Subcutaneous abdominal adipose tissue (tissue), 5 donors: ENCODE results near the gene DNASE1L2.
"Not testable (repeated sequence)": the region's sequence is repeated elsewhere in the genome, so short reads cannot be mapped to it uniquely, and the experiment has no call there.

Source experiments
- H3K27ac ChIP-seq: one replicate; pipeline ENCODE4 v1.7.0; 2013; ENCODE audit warnings: low read depth, mild to moderate bottlenecking, inconsistent platforms, low read length, moderate library complexity
- H3K27me3 ChIP-seq, 5 donors: one replicate each; pipeline ENCODE4 v1.7.0; 2013; ENCODE audit warnings: low read length in 5 of 5, inconsistent platforms in 1 of 5; ENCODE audit not compliant: control insufficient read depth in 5 of 5, insufficient read depth in 4 of 5
- H3K36me3 ChIP-seq, 5 donors: one replicate each; pipeline ENCODE4 v1.7.0; 2013; ENCODE audit warnings: low read length in 5 of 5; ENCODE audit not compliant: control insufficient read depth in 5 of 5, insufficient read depth in 5 of 5
- H3K4me1 ChIP-seq, 5 donors: one replicate each; pipeline ENCODE4 v1.7.0; 2013; ENCODE audit warnings: low read length in 5 of 5, mild to moderate bottlenecking in 3 of 5, moderate library complexity in 1 of 5; ENCODE audit not compliant: control insufficient read depth in 5 of 5, insufficient read depth in 5 of 5
- H3K4me3 ChIP-seq, 5 donors: one replicate each; pipeline ENCODE4 v1.7.0; 2013; ENCODE audit warnings: low read length in 5 of 5, low read depth in 1 of 5
- H3K9ac ChIP-seq, 5 donors: one replicate each; pipeline ENCODE4 v1.7.0; 2013; ENCODE audit warnings: low read length in 5 of 5, mild to moderate bottlenecking in 4 of 5, moderate library complexity in 3 of 5
- H3K9me3 ChIP-seq, 5 donors: one replicate each; pipeline ENCODE4 v1.7.0; 2013; ENCODE audit warnings: low read length in 5 of 5; ENCODE audit not compliant: control insufficient read depth in 5 of 5
- donor health status: healthy.
- donor health status: healthy.
- donor health status: healthy.
- donor health status: healthy.
- donor health status: healthy.

The DNASE1L2 gene

DNA sequence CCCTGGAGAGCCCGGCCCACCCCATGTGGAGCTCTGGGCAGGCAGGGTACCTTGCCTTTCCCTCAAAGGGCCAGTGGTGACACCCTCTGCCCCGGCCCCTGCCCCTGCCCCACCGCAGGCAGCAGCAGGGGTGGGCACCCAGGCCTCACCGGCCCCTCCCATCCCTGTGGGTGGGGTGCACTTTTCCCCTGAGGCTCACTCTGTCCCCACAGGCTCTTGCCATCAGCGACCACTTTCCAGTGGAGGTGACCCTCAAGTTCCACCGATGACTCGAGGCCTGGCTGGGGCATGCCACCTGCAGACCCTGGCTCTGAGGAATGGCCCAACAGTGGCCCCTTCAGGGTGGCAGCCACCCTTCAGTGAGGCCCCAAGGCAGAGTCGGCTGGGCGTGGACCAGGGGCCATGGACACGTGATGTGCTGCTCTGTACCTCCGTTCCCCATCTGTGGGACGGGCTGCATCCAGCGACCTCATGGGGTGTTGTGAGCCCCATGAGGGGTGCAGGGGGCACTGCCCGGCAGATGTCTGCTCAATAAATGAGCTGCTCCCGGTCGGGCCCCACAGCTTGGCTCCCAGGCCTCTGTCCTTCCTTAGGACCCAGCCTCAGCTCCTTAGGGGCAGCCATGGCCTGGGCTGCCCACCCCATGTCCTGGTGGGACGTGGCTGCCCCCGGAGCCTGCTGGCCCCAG, 2.0 kb downstream of the DNASE1L2 start:
- Histone ChIP-seq H3K9me3 (no peaks in the 10 kb centered on the region), H3K27ac (no peak overlapping the region), H3K36me3 (peaks cover 0 to 48% (median 42%) of the 10 kb centered on the region in 5 donors), H3K4me3 (no peak overlapping the region), H3K27me3 (peaks cover 0 to 18% (median 8%) of the 10 kb centered on the region in 5 donors), H3K9ac (no peak overlapping the region), H3K4me1 (peaks cover 0 to 23% (median 17%) of the 10 kb centered on the region in 5 donors)

DNA sequence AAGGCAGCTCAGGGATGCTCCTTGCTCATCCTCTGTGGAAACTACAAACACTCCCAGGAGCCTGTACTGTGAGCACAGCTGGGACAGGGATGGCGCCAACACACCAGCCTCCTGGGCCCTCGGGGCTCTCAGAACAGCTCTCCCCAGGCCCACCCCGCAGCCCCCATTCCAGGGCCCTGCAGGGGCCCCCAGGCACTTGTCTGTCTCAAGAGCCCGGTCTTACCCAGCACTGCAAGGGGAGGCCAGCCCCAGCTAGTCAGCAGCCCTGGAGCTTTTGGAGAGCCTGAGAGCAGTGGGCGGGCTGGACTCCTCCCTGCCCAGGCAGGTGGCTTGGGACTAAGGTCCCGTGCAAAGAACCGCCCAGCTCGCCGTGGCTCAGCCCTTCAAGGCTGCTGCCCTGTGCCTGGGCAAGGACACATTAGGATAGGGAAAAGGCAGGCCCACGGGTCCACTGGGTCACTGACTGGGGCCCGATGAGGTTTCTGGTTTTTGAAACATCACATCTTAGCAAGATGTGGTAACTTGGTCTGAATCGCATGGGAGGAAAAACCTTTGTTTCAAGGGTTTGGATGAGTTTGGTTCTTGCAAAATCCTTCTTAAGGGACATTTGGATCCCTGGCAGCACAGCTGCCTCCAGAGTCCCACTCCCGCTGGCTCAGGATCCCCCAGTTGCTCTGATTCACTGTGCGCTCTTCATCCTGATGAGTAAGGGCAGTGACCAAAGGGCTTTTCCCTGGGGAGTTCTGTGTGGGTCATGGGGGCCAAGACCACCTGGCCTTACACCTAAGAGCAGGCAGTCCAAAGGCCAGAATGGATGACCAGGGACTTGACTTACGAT, 2.8 kb downstream of the DNASE1L2 start:
- H3K9me3 ChIP-seq: no peaks in the 10 kb centered on the region

DNA sequence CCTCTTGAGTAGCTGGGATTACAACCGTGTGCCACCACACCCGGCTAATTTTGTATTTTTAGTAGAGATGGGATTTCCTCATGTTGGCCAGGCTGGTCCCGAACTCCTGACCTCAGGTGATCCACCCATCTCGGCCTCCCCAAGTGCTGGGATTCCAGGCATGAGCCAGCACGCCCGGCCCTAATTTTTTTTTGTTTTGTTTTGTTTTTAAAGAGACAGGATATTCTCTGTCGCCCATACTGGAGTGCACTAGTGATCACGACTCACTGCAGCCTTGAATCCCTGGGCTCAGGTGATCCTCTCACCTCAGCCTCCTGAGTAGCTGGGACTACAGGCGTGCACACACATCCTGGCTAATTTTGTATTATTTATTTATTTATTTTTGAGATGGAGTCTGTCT, 4.1 kb downstream of the DNASE1L2 start:
- Histone ChIP-seq H3K36me3 (peaks cover 0 to 48% (median 43%) of the 10 kb centered on the region in 5 donors), H3K27me3 (peaks cover 0 to 15% (median 8%) of the 10 kb centered on the region in 5 donors), H3K4me1 (peaks cover 0 to 23% (median 17%) of the 10 kb centered on the region in 5 donors)
- H3K4me3 ChIP-seq, H3K9me3 ChIP-seq, H3K9ac ChIP-seq, H3K27ac ChIP-seq: not testable (repeated sequence)

More for the DNA sequence above, 2.8 kb downstream of the DNASE1L2 start:
- Histone ChIP-seq H3K9ac (no peak overlapping the region), H3K4me3 (no peak overlapping the region), H3K27me3 (peaks cover 0 to 18% (median 8%) of the 10 kb centered on the region in 5 donors), H3K4me1 (peaks cover 0 to 23% (median 17%) of the 10 kb centered on the region in 5 donors), H3K27ac (no peak overlapping the region), H3K36me3 (peaks cover 0 to 48% (median 42%) of the 10 kb centered on the region in 5 donors)

DNA sequence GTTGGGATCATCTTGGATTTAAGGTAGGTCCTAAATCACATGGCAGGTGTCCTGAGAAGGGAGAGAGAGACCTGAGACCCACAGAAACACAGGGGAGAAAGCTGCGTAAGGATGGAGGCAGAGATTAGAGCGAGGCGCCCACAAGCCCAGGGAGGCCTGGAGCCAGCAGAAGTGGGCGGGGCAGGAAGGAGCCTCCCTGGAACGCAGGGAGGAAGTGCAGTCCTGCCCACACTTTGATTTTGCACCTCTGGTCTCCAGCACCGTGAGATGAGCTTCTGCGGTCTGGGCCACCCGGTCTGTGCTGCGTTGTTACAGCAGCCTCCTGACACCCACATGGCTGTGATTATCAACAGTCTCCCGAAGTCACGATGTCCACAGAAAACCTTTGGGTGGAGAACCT, 6.4 kb downstream of the DNASE1L2 start:
- H3K9ac ChIP-seq: no peak overlapping the region
- H3K27me3 ChIP-seq: no peaks in the 10 kb centered on the region
- H3K4me3 ChIP-seq: no peak overlapping the region
- no peak overlapping the region for H3K27ac ChIP-seq
- H3K9me3 ChIP-seq: no peaks in the 10 kb centered on the region
- peaks cover 0 to 6% (median 2%) of the 10 kb centered on the region in 5 donors for H3K4me1 ChIP-seq
- peaks cover 0 to 57% (median 50%) of the 10 kb centered on the region in 5 donors for H3K36me3 ChIP-seq

DNA sequence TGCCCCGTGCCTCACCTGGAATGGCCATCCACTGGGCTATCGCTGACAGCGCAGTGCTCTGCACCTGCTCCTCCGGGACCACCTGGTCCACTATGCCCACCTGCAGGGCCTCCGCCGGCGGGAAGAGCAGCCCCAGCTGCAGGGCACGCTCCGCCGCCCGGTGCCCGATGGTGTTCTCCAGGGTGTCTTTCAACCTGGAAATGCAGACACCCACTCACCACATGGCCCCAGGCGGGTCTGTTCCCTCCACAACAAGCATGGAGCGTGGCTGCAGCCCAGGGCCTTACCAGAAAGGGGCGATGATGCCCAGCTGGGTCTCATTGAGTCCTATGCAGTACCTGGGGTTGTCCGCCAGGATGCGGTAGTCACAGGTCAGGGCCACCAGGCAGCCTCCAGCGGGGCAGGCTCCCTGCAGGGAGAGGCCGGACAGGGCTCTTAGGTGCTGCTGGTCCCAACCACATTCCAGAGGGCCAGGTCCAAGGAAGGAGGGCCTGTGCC, 6.8 kb downstream of the DNASE1L2 start:
- no peak overlapping the region for H3K9ac ChIP-seq
- H3K27ac ChIP-seq: no peak overlapping the region
- H3K27me3 ChIP-seq: no peaks in the 10 kb centered on the region
- H3K4me3 ChIP-seq: no peak overlapping the region
- peaks cover 0 to 57% (median 50%) of the 10 kb centered on the region in 5 donors for H3K36me3 ChIP-seq
- H3K4me1 ChIP-seq: peaks cover 0 to 3% (median 0%) of the 10 kb centered on the region in 5 donors
- H3K9me3 ChIP-seq: no peaks in the 10 kb centered on the region

DNA sequence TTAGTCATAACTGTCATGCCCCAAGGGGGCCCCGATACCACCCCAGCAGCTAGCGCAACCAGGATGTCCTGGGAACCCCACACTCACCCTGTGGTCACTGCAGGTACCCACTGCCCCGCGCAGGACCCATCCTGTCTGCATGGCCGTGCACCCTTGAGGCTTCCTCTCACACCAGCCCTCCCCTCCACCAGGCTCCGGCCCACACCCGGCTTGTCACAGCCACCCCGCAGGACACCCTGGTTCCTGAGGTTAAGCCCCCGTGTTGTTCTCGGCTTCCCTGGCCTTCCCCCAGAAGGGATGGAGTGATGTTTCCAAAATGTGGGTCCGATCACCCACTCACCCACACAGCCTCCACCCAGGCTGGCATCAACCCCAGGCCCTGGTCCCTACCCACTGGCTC, 7.5 kb downstream of the DNASE1L2 start:
- no peak overlapping the region for H3K9ac ChIP-seq
- H3K4me1 ChIP-seq: peaks cover 0 to 4% (median 2%) of the 10 kb centered on the region in 5 donors
- peaks cover 0 to 60% (median 50%) of the 10 kb centered on the region in 5 donors for H3K36me3 ChIP-seq
- no peak overlapping the region for H3K4me3 ChIP-seq
- no peaks in the 10 kb centered on the region for H3K9me3 ChIP-seq
- no peak overlapping the region for H3K27ac ChIP-seq
- no peaks in the 10 kb centered on the region for H3K27me3 ChIP-seq

DNA sequence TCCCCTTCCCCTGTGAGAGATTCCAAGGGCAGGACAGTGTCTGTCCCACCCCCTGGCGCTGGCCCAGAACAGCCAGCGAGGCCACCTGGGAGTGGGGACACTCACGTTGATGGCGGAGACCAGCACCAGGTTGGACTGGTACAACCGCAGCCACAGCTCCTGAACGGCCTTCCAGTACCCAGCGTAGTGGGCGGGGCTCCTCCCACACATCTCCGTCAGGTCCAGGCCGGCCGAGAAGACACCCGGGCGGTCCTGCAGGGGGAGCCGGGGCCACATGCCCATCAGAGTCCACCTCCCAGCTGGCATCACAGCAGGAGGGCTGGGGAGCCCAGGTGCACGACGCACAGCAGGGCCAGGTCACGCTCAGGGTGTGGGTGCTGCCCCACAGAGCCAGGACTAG, 8.1 kb downstream of the DNASE1L2 start:
- Histone ChIP-seq H3K4me3 (no peak overlapping the region), H3K27ac (no peak overlapping the region), H3K9me3 (no peaks in the 10 kb centered on the region), H3K9ac (no peak overlapping the region), H3K4me1 (peaks cover 0 to 4% (median 0%) of the 10 kb centered on the region in 5 donors), H3K36me3 (peaks cover 0 to 59% (median 50%) of the 10 kb centered on the region in 5 donors), H3K27me3 (no peaks in the 10 kb centered on the region)

DNA sequence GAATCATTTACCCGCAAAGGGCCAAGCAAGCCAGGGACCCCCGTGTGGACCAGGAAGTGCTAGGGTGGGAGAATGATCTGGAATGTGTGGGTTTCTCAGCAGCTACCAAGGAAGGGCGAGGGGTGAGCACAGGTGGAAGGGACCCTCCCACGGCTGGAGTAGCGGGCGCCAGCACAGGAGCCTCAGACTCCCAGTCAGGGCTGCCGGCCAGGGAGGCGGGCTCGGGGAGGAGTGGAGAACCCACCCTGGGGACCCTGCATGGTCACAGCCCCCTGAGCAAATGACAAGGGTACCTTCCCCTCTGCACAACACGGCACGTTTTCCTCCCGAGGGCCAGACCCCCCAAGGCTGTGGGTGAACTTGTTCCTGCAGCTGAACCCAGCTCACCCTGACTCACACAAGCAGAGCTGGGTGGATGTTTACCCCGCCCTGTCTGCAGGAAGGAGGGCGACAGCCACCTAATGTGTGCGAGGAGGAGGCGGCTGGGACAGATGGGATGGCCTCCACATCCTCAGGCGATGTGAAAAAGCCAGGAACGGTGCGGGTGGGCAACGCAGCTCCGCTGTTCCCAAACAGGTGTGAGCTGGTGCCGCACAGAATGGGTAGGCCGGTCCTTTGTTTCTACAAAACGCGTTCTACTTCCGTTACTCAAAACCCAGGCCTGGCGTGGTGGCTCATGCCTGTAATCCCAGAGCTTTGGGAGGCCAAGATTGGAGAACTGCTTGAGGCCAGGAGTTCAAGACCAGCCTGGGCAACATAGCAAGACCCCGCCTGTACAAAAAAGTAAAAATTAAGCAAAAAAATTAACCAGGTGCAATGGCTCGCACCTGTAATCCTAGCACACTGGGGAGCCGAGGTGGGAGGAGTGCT, 8.9 kb downstream of the DNASE1L2 start:
- Histone ChIP-seq H3K4me3 (no peak overlapping the region), H3K36me3 (peaks cover 0 to 52% (median 44%) of the 10 kb centered on the region in 5 donors)

DNA sequence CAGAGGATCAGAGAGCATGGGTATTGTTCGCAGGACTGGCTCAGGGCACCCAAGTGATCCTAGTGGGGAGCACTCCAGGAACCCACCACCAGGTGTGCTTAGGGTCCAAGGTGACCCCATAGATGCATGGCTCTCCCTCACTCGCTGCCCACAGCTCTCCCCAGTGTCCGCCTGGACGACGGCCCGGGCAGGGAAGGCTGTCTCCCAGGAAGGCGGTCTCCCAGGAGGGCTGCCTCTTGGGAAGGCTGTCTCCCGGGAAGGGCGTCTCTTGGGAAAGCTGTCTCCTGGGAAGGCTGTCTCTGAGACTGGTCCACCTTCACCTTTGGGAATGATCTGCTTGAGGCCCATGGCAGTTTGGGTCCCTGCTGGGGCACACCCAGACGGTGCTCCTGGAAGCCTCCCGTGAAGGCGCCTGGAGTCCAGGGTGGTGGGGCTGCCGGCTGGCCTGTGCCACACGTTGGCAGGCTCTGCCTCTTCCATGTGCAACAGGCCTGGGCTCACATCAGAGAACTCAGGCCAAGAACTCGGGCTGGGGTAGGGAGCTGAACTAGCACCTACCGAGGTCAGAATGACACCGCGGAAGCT, 10.1 kb downstream of the DNASE1L2 start:
- Histone ChIP-seq H3K9me3 (no peaks in the 10 kb centered on the region), H3K9ac (no peak overlapping the region), H3K36me3 (peaks cover 0 to 52% (median 44%) of the 10 kb centered on the region in 5 donors), H3K27me3 (no peaks in the 10 kb centered on the region), H3K4me1 (peaks cover 0 to 16% (median 12%) of the 10 kb centered on the region in 5 donors), H3K4me3 (no peak overlapping the region), H3K27ac (no peak overlapping the region)

More for the DNA sequence above, 8.9 kb downstream of the DNASE1L2 start:
- H3K27me3 ChIP-seq: no peaks in the 10 kb centered on the region
- no peaks in the 10 kb centered on the region for H3K9me3 ChIP-seq
- H3K9ac ChIP-seq: no peak overlapping the region
- no peak overlapping the region for H3K27ac ChIP-seq
- peaks cover 0 to 7% (median 3%) of the 10 kb centered on the region in 5 donors for H3K4me1 ChIP-seq
